Endothelial cell of umbilical vein (primary cell): Measurements from ENCODE around the gene SLC12A5. TPM values are rescaled to one million over a fixed set of nuclear protein-coding genes. Genes with fewer than 3 reads are reported as not detected.

Experiments
- BruUV-seq: library from RNA; stranded (reverse); fragments of 400-500 nt; replicated peaks from 2 replicates; lab custom pipeline; 2021; lab: Mats Ljungman, UMichigan
- CTCF ChIA-PET: fragments of 300-600, 350-600 bp; sonication (Branson Sonifier 250); formaldehyde crosslinking; loops from one replicate; lab custom pipeline; 2021; ENCODE audit warnings: antibody characterized with exemption, inconsistent platforms; lab: Charles Lee
- POLR2A ChIA-PET: fragments of 300-600, 350-600 bp; sonication (Branson Sonifier 250); formaldehyde crosslinking; loops from one replicate; lab custom pipeline; 2021; ENCODE audit warnings: antibody characterized with exemption, inconsistent platforms; lab: Charles Lee
- DNase-seq: peaks from one replicate; pipeline ENCODE4 v3.0.0-alpha.2; 2011; ENCODE audit warnings: low read depth, low spot score
- FAIRE-seq: peaks from 2 replicates; lab custom pipeline; 2011; peaks lifted over from hg19 to GRCh38; lab: Jason Lieb, UNC
- H2AFZ ChIP-seq: 2 replicates; pipeline ENCODE4 v1.6.0; 2012; ENCODE audit warnings: low read depth, low read length, control low read depth, inconsistent platforms
- H3K27ac ChIP-seq: 2 replicates; pipeline ENCODE4 v1.5.1; 2011; ENCODE audit warnings: low read depth, mild to moderate bottlenecking, control low read depth, low read length, moderate library complexity; ENCODE audit not compliant: insufficient read depth
- H3K27me3 ChIP-seq, 2 experiments: 2 replicates each; pipeline versions ENCODE4 v1.6.0 to v1.6.1; 2011; ENCODE audit warnings: low read length in 2 of 2, mixed read lengths in 1 of 2; ENCODE audit not compliant: control insufficient read depth in 2 of 2, insufficient read depth in 2 of 2
- H3K36me3 ChIP-seq, 2 experiments: 2 replicates in 1 of 2; 3 replicates in 1 of 2; pipeline ENCODE4 v1.5.1; 2011; ENCODE audit warnings: low read length in 2 of 2, mild to moderate bottlenecking in 1 of 2, moderate library complexity in 1 of 2; ENCODE audit not compliant: control insufficient read depth in 2 of 2, insufficient read depth in 2 of 2; ENCODE audit errors: extremely low read depth in 1 of 2
- H3K4me1 ChIP-seq: 3 replicates; pipeline ENCODE4 v1.5.1; 2011; ENCODE audit warnings: mild to moderate bottlenecking, low read length; ENCODE audit not compliant: control insufficient read depth, insufficient read depth; ENCODE audit errors: extremely low read depth
- H3K4me2 ChIP-seq: 2 replicates; pipeline ENCODE4 v1.6.1; 2011; ENCODE audit warnings: low read length, control low read depth, mixed read lengths; ENCODE audit not compliant: insufficient read depth
- H3K4me3 ChIP-seq, 3 experiments: fragments of 200-600 bp in 1 of 3; sonication (generic), shearing (Covaris generic) in 1 of 3; replicated peaks in 1 of 3; 2 replicates each; pipeline ENCODE4 v1.5.1; 2011 to 2016; ENCODE audit warnings: control low read depth in 3 of 3, low read length in 3 of 3, mild to moderate bottlenecking in 2 of 3, inconsistent platforms in 1 of 3, low read depth in 1 of 3, moderate library complexity in 1 of 3; ENCODE audit not compliant: insufficient read depth in 1 of 3
- H3K79me2 ChIP-seq: 2 replicates; pipeline ENCODE4 v1.6.0; 2012; ENCODE audit warnings: low read length, inconsistent platforms; ENCODE audit not compliant: control insufficient read depth, insufficient read depth
- H3K9ac ChIP-seq: replicated peaks from 2 replicates; pipeline ENCODE3; 2011; ENCODE audit warnings: low read length, control low read depth; ENCODE audit not compliant: insufficient read depth; ENCODE audit errors: extremely low read depth
- H3K9me1 ChIP-seq: replicated peaks from 3 replicates; pipeline ENCODE4 v1.6.0; 2011; ENCODE audit warnings: mild to moderate bottlenecking, low read length; ENCODE audit not compliant: control insufficient read depth, insufficient read depth; ENCODE audit errors: extremely low read depth
- H3K9me3 ChIP-seq: replicated peaks from 2 replicates; pipeline ENCODE4 v1.5.1; 2012; ENCODE audit warnings: low read length, inconsistent platforms; ENCODE audit not compliant: control insufficient read depth, insufficient read depth
- H4K20me1 ChIP-seq: replicated peaks from 2 replicates; pipeline ENCODE3; 2011; ENCODE audit warnings: mild to moderate bottlenecking, low read length; ENCODE audit not compliant: control insufficient read depth, insufficient read depth; ENCODE audit errors: extremely low read depth
- CTCF ChIP-seq, 2 donors: IDR thresholded peaks; 1 replicate in 1 of 2; 2 replicates in 1 of 2; pipeline ENCODE4 v1.5.1; 2011; ENCODE audit warnings: low read length in 2 of 2, mild to moderate bottlenecking in 2 of 2, moderate library complexity in 2 of 2, control low read depth in 1 of 2, inconsistent platforms in 1 of 2, low read depth in 1 of 2; ENCODE audit not compliant: insufficient read depth in 1 of 2; ENCODE audit errors: extremely low read depth in 1 of 2
- EZH2 ChIP-seq: IDR thresholded peaks from 2 replicates; pipeline ENCODE4 v1.6.1; 2012; ENCODE audit warnings: borderline replicate concordance, low read depth, mild to moderate bottlenecking, moderate library complexity, low read length, inconsistent platforms; ENCODE audit not compliant: severe bottlenecking
- FOS ChIP-seq: IDR thresholded peaks from 2 replicates; pipeline ENCODE4 v1.6.1; 2011; ENCODE audit warnings: mild to moderate bottlenecking, low read length, moderate library complexity, borderline replicate concordance; ENCODE audit not compliant: insufficient read depth
- GATA2 ChIP-seq: IDR thresholded peaks from 2 replicates; pipeline ENCODE4 v1.7.0; 2011; ENCODE audit warnings: low read depth, mild to moderate bottlenecking, moderate library complexity, mixed read lengths, low read length; ENCODE audit not compliant: insufficient read length, insufficient read depth
- JUN ChIP-seq: IDR thresholded peaks from 2 replicates; pipeline ENCODE4 v1.6.1; 2011; ENCODE audit warnings: borderline replicate concordance, low read depth; ENCODE audit not compliant: insufficient read length, insufficient read depth
- MAX ChIP-seq: IDR thresholded peaks from 2 replicates; pipeline ENCODE4 v1.6.1; 2011; ENCODE audit not compliant: insufficient read depth, insufficient read length
- MYC ChIP-seq: IDR thresholded peaks from one replicate; pipeline ENCODE4 v1.6.1; 2011; ENCODE audit warnings: mild to moderate bottlenecking, low read depth, low read length
- POLR2A ChIP-seq: IDR thresholded peaks from 2 replicates; pipeline ENCODE4 v1.6.1; 2012; ENCODE audit warnings: low read depth, mild to moderate bottlenecking, control low read depth, low read length
- POLR2AphosphoS5 ChIP-seq: IDR thresholded peaks from 2 replicates; pipeline ENCODE4 v1.6.1; 2012; ENCODE audit warnings: low read depth, mild to moderate bottlenecking, control low read depth, low read length, moderate library complexity; ENCODE audit not compliant: insufficient read depth
- dilution Hi-C: fragments of 300-500 bp; cut with MboI; formaldehyde crosslinking; loops from one replicate; pipeline ENCODE4 v1.15.0; 2019; ENCODE audit warnings: low sequenced_read_pairs; ENCODE audit not compliant: extremely low pct_ligation_motif_present
- intact Hi-C: fragments of 100-400 bp; cut with micrococcal nuclease; formaldehyde crosslinking; loops from one replicate; pipeline ENCODE4 v1.10.0; 2022
- polyA plus RNA-seq, 4 experiments: library from polyadenylated mRNA; depleted of rRNA in 3 of 4; stranded (reverse) in 3 of 4; unstranded in 1 of 4; fragments of >200 nt; gene quantifications; 2 replicates each; pipeline versions ENCODE4 v1.2.1 to v1.2.3, GENCODE V29; 2011 to 2012; ENCODE audit warnings: missing spikeins in 1 of 4
- total RNA-seq: library from RNA; stranded (reverse); gene quantifications from 2 replicates; pipeline ENCODE4 v1.2.3, GENCODE V29; 2021

Gene SLC12A5
- total and polyA plus RNA-seq, 2 donors (not counting 3 experiments of a cell fraction or from before 2014, with no cell fraction given) = 1.6 to 2.3 TPM

- no peaks in the 10 kb centered on the region for H3K9me3 ChIP-seq
- POLR2A ChIA-PET = no interaction called here
- FAIRE-seq (no peak), DNase-seq (no peak)
- intact Hi-C loops = loop anchor here (1.0 to 5.0 kb wide), 5 partner anchors 33 to 325 kb away; no protein-coding TSS in a partner anchor
- H3K4me2 ChIP-seq = no peak overlapping the region
- H3K27me3 ChIP-seq = peaks cover 16 to 24% of the 10 kb centered on the region in 2 experiments
- H3K79me2 ChIP-seq = no peaks in the 10 kb centered on the region
- no peak overlapping the region for H3K4me3 ChIP-seq
- CTCF ChIA-PET = interaction anchor here (0.6 to 1.4 kb wide), 2 partner anchors 9 to 13 kb away, joined by 3 to 7 read pairs; no protein-coding TSS in a partner anchor
- no peaks in the 10 kb centered on the region for H4K20me1 ChIP-seq
- no peak for TF ChIP-seq POLR2AphosphoS5
- no peak for TF ChIP-seq CTCF (IDR thresholded peaks at IDR 0.05; ENCODE audit: extremely low read depth in 1 of 2, insufficient read depth in 1 of 2, low read depth in 1 of 2, low read length in 2 of 2)
- no peak for TF ChIP-seq MAX
- TF ChIP-seq POLR2A = no peak
- no peak for TF ChIP-seq FOS
- TF ChIP-seq EZH2 = no peak
- TF ChIP-seq MYC = no peak
- no peak for TF ChIP-seq GATA2
- no peak for TF ChIP-seq JUN
- no peaks in the 10 kb centered on the region for H3K4me1 ChIP-seq
- BruUV-seq = no TSS peak
- no peaks in the 10 kb centered on the region for H3K9me1 ChIP-seq
- no peak overlapping the region for H3K9ac ChIP-seq
- no peak overlapping the region for H2AFZ ChIP-seq
- dilution Hi-C loops = no loop called here
- H3K36me3 ChIP-seq = no peaks in the 10 kb centered on the region
- no peak overlapping the region for H3K27ac ChIP-seq
Observed at GRCh38 chr20:46023999-46024398, 5.0 kb upstream of the SLC12A5 start.
